Esophagus mucosa (tissue), 1 donor: ENCODE results near the gene HOXC11. TPM values are rescaled to one million over a fixed set of nuclear protein-coding genes. Genes with fewer than 3 reads are reported as not detected.

Experiments
- ATAC-seq: fragments of 200-7000 bp; cut with Tn5 transposase; one replicate; pipeline ENCODE4 v1.9.1; 2020
- total RNA-seq: library from RNA; stranded (reverse); gene quantifications from one replicate; pipeline ENCODE4 v1.2.4, GENCODE V29; 2023
- donor health status: DM: yes; HTN: yes; CAD: no.

HOXC11 gene
- total RNA-seq, 1 donor from 2014 or later: 0.08 TPM

- ATAC-seq: no peak
These were observed 51.8 kb downstream of the HOXC11 start for GRCh38 chr12:54024581-54025305.

GRCh38 chr12:54025499-54026405 lies 52.8 kb downstream of the HOXC11 start:
- no peak for ATAC-seq

GRCh38 chr12:54026640-54027441 lies 53.9 kb downstream of the HOXC11 start:
- ATAC-seq: no peak

Other genes with a start within 250 kb of the HOXC11 start
- 34.6 TPM for gene CALCOCO1, start 245.7 kb upstream of the HOXC11 start, total RNA-seq
- gene CISTR, start 221.1 kb upstream of the HOXC11 start, total RNA-seq: not detected
- 0.52 TPM for gene HOXC13, start 34.3 kb upstream of the HOXC11 start, total RNA-seq
- not detected for gene HOXC12, start 18.2 kb upstream of the HOXC11 start, total RNA-seq
- not detected for gene HOTAIR, start 1.8 kb downstream of the HOXC11 start, total RNA-seq
- 0.64 TPM for gene HOXC10, start 12.0 kb downstream of the HOXC11 start, total RNA-seq
- gene HOXC9, start 27.0 kb downstream of the HOXC11 start, total RNA-seq: 1.2 TPM
- 0.48 TPM for gene HOXC8, start 35.9 kb downstream of the HOXC11 start, total RNA-seq
- 1.6 TPM for gene HOXC6, start 55.3 kb downstream of the HOXC11 start, total RNA-seq
- gene HOXC5, start 59.9 kb downstream of the HOXC11 start, total RNA-seq: 0.60 TPM
- 5.1 TPM for gene HOXC4, start 80.7 kb downstream of the HOXC11 start, total RNA-seq
- 35.2 TPM for gene SMUG1, start 215.9 kb downstream of the HOXC11 start, total RNA-seq